K562 (cell line): ENCODE measurements around the gene NUTF2. TPM values are rescaled to one million over a fixed set of nuclear protein-coding genes. Genes with fewer than 3 reads are reported as not detected.

ENCODE experiments used
- HDAC1 ChIP-seq, 2 experiments: fragments of 450-650 bp; IDR thresholded peaks; 2 replicates each; pipeline ENCODE4 v1.6.1; 2016 to 2017; ENCODE audit warnings: inconsistent platforms in 1 of 2, mild to moderate bottlenecking in 1 of 2, moderate library complexity in 1 of 2
- ILK ChIP-seq: fragments of 450-650 bp; IDR thresholded peaks from 2 replicates; pipeline ENCODE4 v1.6.1; 2016; ENCODE audit warnings: missing genetic modification characterization, low read depth, mild to moderate bottlenecking, missing compliant biosample characterization, moderate library complexity, borderline replicate concordance
- MTA3 ChIP-seq: fragments of 450-650 bp; formaldehyde crosslinking; IDR thresholded peaks from 2 replicates; pipeline ENCODE4 v1.6.1; 2017; ENCODE audit warnings: mild to moderate bottlenecking, borderline replicate concordance
- TEAD1 ChIP-seq, 2 experiments: fragments of 450-650 bp in 1 of 2; sonication (generic) in 1 of 2; formaldehyde crosslinking; IDR thresholded peaks; 2 replicates each; pipeline versions ENCODE4 v1.4.0 to v1.8.0; 2020 to 2022; ENCODE audit warnings: mild to moderate bottlenecking in 2 of 2, missing genetic modification reagents in 1 of 2
- ZNF274 ChIP-seq: IDR thresholded peaks from 2 replicates; pipeline ENCODE4 v1.6.1; 2011; ENCODE audit warnings: low read depth, mild to moderate bottlenecking, low read length, moderate library complexity, borderline replicate concordance
- polyA plus RNA-seq, 8 experiments: library from polyadenylated mRNA; depleted of rRNA in 4 of 8; stranded (reverse) in 5 of 8; unstranded in 3 of 8; fragments of >200 nt; fragmentation: Nextera tagmentation in 2 of 8; fragmentation: Illumina TruSeq in 1 of 8; extraction: Ambion mirVana in 2 of 8; extraction: Trizol in 1 of 8; gene quantifications; 2 replicates each; pipeline versions ENCODE4 v1.2.1 to v1.2.3, GENCODE V29; 2011 to 2014; ENCODE audit warnings: inconsistent platforms in 1 of 8, missing spikeins in 1 of 8
- total RNA-seq, 7 experiments: library from RNA; depleted of rRNA in 6 of 7; stranded (reverse); fragments of >200 nt in 6 of 7; fragmentation: Illumina TruSeq in 2 of 7; extraction: Trizol in 2 of 7; gene quantifications; 2 replicates each; pipeline versions ENCODE4 v1.2.1 to v1.2.3, GENCODE V29; 2011 to 2021; ENCODE audit warnings: low replicate concordance in 1 of 7
- TF ChIP-seq, protein P1 (sequence below): fragments of 250-450 bp; sonication (Bioruptor Pico); IDR thresholded peaks from 2 replicates; pipeline ENCODE4 v1.9.0; 2021; ENCODE audit warnings: mild to moderate bottlenecking, inconsistent platforms
- TF ChIP-seq, protein P2 (sequence below): sonication (generic); formaldehyde crosslinking; IDR thresholded peaks from 2 replicates; pipeline ENCODE4 v1.8.0; 2022; ENCODE audit warnings: mild to moderate bottlenecking, missing genetic modification reagents
- TF ChIP-seq, protein P3 (sequence below): fragments of 450-650 bp; IDR thresholded peaks from 2 replicates; pipeline ENCODE4 v1.6.1; 2017; ENCODE audit warnings: antibody characterized with exemption, mild to moderate bottlenecking
- TF ChIP-seq, protein P4 (sequence below): fragments of 450-650 bp; IDR thresholded peaks from 2 replicates; pipeline ENCODE4 v1.6.1; 2016; ENCODE audit warnings: borderline replicate concordance

The NUTF2 gene
- total and polyA plus RNA-seq, 9 of the 15 experiments (the other 6 are each of a cell fraction or from before 2014, with no cell fraction given), result 106 to 248 (median 147) TPM

DNA sequence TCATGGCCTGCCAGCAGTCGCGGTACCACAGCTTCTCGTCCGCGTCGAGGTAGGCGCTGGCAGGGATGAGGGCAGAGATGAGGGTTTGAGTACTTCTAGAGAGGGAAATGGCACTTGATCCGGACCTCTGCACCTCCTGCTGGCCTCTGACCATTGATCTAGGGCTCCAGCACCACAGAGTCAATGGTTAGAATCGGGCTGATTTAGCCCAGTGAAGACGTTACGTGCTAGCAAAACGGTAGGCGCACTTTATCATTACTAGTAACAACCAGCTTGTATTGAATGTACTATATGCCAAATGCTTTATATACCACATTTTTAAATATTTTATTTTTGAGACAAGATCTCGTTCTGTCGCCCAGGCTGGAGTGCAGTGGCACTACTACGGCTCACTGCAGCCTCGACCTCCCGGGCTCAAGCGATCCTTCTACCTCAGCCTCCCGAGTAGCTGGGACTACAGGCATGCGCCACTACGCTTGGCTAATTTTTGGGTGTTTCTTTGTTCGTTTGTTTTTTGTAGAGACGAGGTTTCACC, 39.5 kb upstream of the NUTF2 start (continued):
- TF ChIP-seq, protein P1, sequence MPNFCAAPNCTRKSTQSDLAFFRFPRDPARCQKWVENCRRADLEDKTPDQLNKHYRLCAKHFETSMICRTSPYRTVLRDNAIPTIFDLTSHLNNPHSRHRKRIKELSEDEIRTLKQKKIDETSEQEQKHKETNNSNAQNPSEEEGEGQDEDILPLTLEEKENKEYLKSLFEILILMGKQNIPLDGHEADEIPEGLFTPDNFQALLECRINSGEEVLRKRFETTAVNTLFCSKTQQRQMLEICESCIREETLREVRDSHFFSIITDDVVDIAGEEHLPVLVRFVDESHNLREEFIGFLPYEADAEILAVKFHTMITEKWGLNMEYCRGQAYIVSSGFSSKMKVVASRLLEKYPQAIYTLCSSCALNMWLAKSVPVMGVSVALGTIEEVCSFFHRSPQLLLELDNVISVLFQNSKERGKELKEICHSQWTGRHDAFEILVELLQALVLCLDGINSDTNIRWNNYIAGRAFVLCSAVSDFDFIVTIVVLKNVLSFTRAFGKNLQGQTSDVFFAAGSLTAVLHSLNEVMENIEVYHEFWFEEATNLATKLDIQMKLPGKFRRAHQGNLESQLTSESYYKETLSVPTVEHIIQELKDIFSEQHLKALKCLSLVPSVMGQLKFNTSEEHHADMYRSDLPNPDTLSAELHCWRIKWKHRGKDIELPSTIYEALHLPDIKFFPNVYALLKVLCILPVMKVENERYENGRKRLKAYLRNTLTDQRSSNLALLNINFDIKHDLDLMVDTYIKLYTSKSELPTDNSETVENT (CRISPR knock-in tag), result no peak
- TF ChIP-seq ZNF274 (no peak), MTA3 (peak; percentile 29; the same call in 1 of the 2 replicates), HDAC1 (IDR thresholded peaks at IDR 0.05) (peak in 1 of 2 experiments; percentile 94; a peak in 2 of 4 replicates), ILK (tag) (no peak), TEAD1 (CRISPR knock-in tag; IDR thresholded peaks at IDR 0.05) (no peak; a peak in 1 of 4 replicates)
- TF ChIP-seq, protein P2, sequence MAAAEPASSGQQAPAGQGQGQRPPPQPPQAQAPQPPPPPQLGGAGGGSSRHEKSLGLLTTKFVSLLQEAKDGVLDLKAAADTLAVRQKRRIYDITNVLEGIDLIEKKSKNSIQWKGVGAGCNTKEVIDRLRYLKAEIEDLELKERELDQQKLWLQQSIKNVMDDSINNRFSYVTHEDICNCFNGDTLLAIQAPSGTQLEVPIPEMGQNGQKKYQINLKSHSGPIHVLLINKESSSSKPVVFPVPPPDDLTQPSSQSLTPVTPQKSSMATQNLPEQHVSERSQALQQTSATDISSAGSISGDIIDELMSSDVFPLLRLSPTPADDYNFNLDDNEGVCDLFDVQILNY, result peak; percentile 73; the same call in 1 of the 2 replicates
- TF ChIP-seq, protein P3, sequence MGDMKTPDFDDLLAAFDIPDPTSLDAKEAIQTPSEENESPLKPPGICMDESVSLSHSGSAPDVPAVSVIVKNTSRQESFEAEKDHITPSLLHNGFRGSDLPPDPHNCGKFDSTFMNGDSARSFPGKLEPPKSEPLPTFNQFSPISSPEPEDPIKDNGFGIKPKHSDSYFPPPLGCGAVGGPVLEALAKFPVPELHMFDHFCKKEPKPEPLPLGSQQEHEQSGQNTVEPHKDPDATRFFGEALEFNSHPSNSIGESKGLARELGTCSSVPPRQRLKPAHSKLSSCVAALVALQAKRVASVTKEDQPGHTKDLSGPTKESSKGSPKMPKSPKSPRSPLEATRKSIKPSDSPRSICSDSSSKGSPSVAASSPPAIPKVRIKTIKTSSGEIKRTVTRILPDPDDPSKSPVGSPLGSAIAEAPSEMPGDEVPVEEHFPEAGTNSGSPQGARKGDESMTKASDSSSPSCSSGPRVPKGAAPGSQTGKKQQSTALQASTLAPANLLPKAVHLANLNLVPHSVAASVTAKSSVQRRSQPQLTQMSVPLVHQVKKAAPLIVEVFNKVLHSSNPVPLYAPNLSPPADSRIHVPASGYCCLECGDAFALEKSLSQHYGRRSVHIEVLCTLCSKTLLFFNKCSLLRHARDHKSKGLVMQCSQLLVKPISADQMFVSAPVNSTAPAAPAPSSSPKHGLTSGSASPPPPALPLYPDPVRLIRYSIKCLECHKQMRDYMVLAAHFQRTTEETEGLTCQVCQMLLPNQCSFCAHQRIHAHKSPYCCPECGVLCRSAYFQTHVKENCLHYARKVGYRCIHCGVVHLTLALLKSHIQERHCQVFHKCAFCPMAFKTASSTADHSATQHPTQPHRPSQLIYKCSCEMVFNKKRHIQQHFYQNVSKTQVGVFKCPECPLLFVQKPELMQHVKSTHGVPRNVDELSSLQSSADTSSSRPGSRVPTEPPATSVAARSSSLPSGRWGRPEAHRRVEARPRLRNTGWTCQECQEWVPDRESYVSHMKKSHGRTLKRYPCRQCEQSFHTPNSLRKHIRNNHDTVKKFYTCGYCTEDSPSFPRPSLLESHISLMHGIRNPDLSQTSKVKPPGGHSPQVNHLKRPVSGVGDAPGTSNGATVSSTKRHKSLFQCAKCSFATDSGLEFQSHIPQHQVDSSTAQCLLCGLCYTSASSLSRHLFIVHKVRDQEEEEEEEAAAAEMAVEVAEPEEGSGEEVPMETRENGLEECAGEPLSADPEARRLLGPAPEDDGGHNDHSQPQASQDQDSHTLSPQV, result no peak
- TF ChIP-seq, protein P4, sequence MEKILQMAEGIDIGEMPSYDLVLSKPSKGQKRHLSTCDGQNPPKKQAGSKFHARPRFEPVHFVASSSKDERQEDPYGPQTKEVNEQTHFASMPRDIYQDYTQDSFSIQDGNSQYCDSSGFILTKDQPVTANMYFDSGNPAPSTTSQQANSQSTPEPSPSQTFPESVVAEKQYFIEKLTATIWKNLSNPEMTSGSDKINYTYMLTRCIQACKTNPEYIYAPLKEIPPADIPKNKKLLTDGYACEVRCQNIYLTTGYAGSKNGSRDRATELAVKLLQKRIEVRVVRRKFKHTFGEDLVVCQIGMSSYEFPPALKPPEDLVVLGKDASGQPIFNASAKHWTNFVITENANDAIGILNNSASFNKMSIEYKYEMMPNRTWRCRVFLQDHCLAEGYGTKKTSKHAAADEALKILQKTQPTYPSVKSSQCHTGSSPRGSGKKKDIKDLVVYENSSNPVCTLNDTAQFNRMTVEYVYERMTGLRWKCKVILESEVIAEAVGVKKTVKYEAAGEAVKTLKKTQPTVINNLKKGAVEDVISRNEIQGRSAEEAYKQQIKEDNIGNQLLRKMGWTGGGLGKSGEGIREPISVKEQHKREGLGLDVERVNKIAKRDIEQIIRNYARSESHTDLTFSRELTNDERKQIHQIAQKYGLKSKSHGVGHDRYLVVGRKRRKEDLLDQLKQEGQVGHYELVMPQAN, result peak; percentile 93; the same call in 1 of the 2 replicates
